Hematopoietic multipotent progenitor cell (in vitro differentiated cells): ENCODE results near the gene HIC1. TPM values are rescaled to one million over a fixed set of nuclear protein-coding genes. Genes with fewer than 3 reads are reported as not detected.

Experiments
- DNase-seq, 3 donors: peaks; one replicate each; pipeline ENCODE4 v3.0.0-alpha.2; 2011 to 2015; ENCODE audit warnings: low read depth in 2 of 3, low spot score in 2 of 3
- total RNA-seq: library from RNA; depleted of rRNA; stranded (reverse); fragments of >200 nt; gene quantifications from one replicate; pipeline ENCODE4 v1.2.3, GENCODE V29; 2012

Gene HIC1
- total RNA-seq, 1 donor: 5.4 TPM

DNA sequence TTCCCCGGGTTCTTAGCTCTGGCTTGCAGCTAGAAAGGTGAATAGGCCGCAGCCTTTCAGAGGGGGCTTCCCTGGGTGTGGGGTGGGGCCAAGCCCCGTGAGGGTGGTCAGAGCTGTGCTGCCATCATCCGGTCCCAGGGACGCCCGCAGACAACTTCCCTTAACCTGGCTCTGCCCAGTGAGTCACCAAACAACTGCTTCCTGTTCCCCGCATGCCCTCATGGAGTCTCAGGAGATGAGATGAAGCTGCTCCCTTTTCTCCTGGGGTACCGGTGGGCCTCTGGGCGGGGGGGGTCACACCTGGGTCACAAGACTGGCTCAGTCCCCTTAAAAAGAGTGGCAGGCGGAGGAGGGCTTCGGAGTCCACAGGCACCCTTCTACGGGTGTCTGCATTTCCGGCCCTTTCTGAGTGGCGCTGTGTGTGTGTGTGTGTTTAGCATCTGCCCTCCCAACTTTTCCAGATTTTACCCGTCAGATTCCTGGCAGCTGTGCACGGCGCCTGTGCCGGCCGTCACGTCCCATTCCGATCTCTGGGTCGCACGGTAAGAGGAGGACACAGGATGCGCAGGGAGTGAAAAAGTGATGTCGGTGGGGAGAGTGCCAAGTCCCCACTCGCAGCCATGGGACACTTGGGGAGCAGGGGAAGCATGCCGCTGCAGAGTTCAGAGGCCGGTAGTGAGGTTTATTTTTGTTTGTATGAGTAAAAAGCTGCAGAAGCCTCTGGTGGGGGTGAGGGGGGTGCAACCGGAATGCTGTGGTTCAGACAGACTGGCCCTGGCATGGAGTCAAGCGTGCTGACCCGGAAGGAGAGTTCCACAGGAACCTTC is 16.8 kb downstream of the HIC1 start:
- peak in 2 of 3 donors; percentile 34 to 55 for DNase-seq

DNA sequence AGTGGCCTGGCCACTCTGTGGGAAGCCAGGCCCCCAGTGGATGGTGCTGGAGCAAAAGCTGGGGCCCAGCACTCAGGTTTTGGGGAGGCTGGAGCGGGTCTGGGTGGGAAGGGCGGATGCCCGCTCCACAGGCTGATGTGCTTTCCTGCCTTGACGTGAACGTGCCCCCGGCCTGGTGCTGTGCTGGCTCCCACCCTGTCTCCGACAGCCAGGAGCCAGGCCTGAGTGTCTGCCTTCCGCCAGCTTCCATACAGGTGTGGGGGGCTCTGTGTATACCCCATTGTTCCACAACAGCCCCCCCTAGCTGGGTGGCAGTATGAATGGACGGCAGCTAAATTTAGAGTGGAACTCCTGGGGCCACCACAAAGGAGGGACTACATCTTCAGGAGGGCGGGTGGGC is 20.0 kb downstream of the HIC1 start:
- DNase-seq: no peak

DNA sequence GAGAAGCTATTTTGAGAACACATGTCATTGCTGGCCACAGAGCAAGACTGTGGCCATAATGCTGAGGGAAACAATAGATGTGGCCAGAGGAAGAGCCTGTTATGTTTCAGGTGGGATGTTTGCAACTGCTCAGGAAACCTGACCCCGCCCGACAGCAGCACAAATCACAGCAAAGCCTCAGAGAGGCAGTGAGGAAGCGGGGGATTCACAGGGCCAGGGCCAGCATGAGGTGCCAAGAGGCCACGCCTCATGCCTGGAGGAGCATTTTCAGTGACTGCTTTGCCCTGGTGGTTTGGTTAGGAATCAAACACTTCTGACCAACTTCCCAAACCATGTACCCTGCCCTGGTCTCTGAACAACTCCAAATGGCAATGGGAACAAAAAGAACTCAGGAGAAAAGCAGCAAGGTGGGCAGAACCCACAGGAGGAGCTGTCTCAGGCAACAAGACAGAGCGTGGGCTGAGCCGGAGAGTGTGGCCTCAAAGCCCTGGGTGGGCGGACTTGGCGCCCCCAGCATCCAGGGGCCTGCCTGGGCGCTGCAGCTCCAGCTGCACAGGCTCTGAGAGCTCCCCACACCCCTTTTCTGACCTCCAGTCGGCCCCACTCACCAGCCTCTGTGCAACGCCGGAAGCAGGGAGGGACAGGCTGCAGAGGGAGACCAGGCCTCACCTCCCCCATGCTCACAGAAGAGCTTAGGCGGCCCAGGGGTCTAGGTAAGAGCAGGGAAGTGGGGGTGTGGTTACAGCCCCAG is 20.6 kb downstream of the HIC1 start:
- no peak for DNase-seq

DNA sequence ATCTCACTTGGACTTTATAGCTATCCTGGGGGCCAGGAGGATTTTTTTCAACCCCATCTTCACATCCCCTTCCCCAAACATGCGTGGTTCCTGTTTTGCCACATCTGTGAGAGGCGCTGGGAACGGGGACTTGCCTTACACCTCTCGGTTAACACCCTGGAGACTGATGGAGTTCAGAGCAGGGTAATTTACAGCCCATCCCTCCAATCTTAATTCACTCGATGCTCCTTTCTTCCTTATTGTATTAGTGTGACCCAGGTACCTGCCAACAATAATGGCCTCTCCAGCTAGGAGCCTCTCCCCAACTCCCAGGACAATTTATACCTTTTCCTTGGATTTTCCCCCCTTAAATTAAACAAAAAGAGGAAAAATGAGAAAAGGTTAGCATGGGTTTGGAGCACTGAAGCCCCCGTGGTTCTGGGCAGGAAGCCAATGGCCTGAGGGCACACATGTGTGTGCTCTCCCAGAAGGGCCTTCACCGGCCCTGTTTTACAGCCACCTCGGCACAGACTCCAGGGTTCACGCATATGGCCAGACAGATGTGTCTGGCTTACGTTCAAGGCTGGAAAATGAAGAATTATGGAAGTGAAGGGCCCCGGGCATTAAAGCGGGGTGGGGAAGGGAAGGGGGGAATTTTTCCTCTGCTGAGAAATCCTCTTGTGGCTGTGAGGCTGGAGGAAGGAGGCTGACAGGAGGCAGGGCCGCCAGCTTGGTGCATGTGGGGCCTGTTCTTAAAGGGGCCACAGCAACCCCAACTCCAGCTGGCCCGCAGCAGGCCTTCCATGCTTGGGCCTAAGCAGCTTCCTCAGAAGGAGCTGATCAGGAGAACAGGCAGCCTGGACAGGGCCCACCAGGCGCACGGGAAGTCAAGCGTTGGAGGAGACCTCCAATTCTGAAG is 21.4 kb downstream of the HIC1 start:
- DNase-seq: no peak

DNA sequence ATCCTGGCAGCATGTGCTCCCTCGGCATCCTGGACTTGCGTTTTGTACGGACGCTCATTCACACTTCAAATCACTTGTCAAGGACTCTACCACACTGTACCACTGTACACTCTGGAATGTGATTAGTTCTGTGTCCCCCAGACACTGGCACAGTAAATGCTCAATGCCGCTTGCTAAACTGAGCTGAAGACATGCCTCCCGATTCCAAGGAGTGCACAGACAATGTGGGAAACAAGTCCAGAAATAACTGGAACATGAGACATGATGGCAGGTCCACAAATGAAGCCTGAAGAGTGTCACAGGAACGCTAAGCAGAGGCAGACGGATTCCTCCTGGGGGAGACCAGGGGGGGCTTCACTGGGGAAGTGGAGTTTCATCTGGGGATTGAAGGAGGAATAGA is 22.1 kb downstream of the HIC1 start:
- DNase-seq: no peak

DNA sequence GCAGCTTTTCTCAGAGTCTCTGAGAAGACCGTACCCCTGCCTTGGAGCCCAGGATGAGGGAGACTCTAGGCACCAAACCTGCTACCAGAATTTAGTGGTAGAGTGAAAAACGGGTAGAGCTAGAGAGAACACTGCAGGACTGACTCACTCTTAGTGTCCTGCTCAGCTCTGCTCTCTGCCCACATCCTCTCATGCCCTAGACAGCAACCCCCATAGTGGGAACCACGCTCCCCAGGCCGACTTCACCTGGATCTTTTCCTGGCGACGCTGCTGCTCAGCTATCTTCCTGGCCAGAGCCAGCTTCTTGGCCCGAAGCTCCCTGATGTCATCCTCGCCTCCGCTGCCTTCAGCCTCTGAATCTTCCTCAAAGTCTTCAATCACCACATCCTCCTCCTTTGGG is 26.7 kb downstream of the HIC1 start:
- no peak for DNase-seq

DNA sequence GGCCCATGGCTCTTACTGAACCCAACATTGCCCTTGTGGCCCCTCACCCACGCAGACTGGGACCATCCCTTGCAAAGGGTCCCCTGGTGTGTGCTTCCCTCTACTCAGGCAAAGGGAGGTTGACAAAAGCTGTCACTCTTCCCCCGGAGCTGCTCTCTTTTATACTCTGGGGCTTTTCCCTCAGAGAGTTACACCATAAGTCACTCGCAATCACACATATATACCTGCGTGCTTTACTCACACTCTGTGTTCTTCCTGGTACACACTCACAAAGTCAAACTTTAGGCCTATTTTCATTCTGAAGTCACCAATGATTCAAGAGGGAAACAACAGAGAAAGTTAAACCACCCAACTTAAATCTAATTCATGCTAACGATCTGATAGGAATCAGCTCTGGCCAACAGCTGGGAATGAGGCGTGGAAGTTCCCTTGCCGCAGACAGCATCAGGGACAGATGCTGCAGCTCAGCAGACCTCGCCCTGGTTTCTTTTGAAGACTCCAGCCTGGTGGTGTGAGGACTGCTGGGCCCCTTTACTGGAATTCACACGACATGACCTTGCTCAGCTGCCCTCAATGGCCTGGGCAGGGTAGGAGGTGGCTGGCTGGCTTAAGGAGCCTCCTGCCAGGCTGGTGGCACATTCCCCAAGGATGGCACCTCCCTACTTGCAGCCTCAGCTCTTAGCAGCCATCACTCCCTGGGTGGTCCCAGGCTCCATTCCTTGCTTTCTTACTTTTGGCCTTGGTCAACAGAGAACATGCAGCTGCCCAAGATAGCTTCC is 27.3 kb downstream of the HIC1 start:
- no peak for DNase-seq

DNA sequence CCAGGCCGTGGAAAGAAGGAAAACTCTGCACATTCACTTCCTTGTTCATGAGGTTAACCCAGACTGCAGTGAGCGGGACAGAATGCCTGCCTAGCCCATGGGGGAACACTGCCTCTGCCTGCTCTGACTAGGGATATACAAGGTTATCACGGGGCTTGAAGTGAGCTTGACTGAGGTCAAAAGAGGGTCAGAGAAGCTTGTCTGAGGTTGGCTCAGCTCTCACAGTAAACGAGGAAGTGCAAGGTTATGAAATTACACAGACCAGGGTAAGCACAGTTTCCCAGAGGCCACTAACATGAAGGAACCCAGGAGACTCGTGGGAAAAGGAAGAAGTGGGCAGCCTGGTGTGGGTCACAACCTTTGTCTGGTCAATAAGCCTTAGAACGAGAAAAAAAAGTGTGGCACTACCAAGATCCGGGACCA is 28.7 kb downstream of the HIC1 start:
- peak in 2 of 3 donors; percentile 43 to 62 for DNase-seq

DNA sequence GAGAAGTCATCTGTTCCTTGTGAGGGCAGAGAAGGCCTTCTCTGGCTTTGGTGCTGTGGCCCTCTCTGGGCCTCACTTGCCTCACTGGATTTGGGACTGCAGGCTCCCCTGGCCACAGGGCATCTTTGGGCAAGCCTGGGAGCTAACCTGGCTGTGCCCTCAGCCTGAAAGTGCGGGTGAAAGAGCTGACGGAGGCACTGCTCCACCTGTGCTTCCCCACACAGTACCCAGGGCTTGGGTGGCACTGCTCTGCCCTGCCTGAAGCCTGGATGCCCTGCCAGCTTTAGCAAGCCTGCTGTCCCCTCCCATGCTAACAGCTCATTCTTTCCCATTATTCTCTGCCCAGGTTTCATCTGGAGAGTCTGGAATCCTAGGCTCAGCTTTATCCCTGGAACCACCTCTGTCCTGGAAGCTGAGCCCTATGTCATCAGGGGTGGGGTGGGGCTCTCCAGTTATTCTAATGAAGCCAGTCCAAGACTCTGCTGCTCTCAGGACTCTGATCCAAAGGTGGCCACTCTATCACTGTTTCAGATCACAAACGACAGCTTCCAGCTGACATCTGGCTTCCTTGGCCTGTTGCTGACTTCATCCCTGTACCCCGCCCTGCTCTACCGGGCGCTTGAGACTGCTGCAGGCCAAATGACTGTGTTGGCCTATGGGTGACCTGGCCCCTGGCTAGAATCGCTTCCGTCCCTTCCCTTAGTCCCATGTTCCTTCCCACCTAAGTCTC is 29.3 kb downstream of the HIC1 start:
- no peak for DNase-seq

DNA sequence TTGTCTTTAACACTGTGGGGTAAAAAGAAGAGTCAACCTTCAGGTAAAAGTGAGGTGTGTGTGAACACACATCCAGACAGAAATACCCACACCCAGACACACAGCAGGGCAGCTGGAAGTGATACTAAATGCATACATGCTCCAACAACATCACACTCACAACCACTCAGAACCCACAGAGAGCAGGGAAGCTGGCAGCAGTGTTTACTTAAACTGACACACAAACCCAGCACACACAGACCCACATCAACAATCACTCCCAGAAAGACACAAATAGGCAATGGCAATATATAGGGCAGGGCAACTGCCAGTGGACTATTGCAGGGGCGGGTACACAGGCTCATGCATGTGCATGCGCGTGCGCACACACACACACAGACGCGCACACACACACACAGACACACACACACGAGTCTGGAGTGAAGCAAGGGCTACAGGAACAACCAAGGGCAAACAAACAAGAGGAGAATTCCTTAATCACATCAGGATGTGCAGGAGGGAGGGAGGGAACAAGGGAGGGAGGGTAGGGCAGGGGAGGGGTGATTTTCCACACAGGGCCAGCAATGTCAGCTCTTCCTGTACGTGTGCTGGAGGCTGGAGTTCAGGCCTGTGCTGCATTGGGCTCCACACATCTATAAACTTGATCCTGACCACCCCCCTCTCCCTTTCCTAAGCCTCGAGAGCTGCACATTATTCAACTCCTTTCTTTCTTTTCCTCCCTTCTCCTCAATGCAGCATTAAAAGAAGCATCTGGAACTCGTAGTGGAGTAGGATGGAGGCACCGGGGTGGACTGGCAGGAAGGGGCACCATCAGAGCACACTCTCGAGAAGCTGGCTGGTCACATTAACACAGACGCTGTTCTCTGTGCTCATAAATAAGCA is 30.1 kb downstream of the HIC1 start:
- DNase-seq: no peak

DNA sequence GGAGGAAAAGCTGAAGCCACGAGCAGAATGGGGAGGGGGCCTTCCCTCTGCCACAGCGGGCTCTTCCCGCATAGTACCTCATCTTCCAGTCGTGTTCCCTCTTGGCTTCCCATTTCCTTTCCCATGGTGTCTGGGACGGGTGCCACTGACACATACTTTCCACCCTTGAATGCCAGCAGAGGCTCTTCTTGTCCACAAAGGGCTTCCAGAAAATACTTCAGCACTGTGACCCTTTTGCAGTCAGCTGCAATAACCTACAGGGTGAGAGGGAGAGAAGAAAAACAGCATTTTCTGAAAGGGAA is 30.7 kb downstream of the HIC1 start:
- DNase-seq: no peak

DNA sequence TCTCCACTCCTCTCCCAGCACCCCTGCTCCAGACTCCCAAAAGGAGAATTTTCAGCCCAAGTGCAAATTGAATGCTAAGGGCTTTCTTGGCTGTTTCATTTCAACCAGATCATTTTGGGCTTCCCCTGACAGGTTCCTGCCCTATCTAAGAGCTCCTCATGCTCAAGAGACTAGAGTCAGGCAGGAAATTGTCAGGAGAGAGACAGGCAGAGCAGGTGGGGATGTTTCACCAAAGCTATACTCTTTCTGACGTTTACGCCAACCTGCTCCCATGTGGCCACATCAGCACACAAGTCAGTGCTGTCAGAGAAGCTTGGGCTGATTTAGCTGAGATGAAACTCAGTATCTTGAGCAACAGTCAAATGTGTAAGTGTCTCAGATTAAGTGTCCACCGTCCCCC is 31.4 kb downstream of the HIC1 start:
- no peak for DNase-seq

DNA sequence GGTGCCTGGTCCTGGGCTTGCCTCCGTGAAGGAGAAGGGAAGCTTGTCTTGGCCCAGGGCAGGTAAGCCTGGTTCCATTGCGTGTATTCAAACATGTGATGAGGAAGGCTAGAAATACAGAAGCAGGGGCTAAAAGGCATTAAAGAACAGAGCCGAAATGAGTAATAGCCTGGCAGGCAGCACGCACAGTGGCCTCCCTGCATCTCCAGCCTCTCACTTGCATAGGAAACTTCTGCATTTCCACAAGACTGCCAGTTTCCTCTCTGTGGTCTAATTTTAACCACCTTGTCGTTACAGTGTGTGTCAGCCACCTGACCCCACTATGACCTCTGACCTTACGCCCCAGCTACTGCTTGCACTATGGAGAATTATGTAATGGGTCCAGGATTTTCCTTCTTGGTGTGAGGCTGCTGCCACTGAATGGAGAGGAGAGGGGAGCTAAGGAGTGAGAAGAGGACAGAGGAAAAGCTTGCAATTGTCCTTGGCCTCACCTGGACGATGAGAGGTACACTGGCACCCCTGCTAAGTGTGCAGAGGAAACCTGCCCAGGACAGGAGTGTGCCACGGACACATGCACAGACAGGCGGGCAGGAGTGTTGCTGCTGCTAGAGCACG is 32.8 kb downstream of the HIC1 start:
- peak in 2 of 3 donors; percentile 91 to 95 for DNase-seq

DNA sequence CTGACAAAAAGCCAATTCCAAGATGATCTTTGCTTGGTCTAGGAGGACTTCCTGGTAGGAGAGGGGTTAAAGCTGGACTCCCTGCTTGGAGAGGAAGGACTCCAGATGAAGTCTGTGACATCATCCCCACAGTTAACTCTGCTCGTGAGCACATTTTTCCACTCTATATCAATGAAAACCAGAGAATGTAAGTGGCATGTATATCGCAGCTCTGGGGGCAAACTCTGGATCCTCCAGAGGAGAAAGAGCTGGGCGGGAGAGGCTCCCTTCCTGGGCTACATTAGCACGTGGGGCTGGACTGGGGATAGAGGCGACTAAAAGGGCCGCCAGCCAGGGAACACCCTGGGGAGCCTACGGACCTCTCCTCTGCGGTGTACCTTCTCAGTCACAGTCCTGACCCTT is 34.1 kb downstream of the HIC1 start:
- DNase-seq: no peak

DNA sequence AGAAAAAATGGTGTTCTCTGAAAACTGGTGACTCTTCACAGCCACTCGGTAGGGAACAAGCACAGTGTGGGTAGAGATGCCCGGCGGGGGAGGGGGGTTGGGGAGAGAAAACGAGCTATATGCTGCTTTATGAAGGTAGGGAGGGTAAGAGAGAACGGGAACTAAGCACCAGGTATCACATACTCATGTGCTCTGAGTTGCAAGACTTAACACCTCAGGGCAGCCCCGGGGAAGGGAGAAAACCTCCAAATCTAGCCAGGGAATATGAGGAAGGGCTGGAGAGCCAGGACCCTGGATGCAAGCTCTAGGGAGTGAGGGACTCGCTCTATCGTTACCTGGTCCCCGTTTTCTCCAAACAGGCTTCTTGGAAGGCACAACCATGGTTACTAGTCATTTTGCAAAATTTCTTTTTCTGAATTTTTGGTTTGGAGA is 35.3 kb downstream of the HIC1 start:
- peak in 1 of 3 donors; percentile 25 for DNase-seq

DNA sequence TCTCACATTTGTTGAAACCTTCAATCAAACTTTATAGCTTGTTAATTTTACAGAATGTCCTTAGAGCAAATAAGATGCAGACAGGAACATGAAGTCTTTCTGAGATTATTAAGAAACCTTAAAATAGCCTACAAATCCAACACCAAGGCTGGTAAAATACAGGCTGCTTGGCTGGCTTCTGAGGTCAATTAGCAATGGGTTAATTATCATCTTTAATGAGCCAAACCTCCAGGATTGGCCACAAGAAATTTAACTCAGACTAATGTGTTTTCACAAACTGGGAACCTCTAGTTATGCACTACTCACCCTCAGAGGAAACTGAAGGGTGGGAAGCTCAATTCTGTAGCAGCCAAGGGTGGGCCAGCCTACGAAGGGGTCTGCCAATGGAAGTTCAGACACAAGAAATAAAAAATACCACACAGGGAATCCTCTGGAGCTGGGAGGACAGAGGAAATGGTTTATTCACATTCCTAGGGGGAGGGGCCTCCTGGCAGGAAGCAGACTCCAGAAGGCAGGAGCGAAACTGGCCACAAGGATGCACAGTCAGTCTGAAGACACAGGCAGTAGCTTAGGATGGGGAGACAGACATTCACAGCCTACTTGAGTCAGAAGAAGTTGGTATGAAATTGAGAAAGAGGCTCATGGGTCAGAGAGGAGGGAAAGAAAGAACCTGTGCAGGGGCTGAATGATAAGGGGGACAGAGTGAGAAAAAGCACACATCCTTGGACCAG is 36.1 kb downstream of the HIC1 start:
- DNase-seq: no peak

DNA sequence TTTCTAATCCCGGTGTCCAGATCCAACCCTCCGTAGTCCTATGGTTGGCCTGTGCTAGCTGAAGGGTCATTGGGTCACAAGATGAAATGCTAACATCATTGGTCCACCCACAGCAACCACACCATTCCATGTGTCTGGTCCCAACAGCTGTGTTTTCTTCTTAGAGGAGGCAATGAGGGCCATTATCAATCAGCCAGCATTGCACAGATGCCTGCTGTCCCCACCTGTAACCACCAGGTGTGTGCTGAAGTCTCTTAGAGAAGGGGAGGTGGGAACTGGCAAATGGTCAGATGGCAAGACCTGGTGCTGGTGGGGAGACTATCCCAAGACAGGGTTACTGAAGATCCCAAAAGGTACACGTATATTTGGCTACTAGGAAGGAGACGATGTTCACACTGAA is 37.4 kb downstream of the HIC1 start:
- DNase-seq: no peak

DNA sequence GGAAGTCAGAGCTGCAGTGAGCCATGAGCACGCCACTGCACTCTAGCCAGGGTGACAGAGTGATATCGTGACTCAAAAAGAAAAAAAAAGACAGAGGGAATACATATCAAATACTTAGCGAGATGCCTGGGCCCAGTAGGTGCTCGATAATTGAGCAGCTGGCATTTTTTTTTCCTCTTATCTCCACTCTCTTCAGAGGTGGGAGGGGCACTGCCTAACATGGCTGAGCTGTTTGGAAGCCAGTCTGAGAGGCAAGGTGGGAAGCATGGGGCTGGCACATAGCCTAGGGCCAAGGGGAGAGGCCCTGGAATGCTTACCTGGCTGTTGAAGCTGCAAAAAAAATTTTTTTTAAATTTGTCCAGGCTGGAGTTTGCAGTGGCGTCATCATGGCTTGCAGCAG is 38.4 kb downstream of the HIC1 start:
- no peak for DNase-seq
